Regular cardiac myocyte (primary cell): ENCODE data around the gene SMOC2. TPM values are rescaled to one million over a fixed set of nuclear protein-coding genes. Genes with fewer than 3 reads are reported as not detected.

Source experiments
- total RNA-seq: library from RNA; depleted of rRNA; stranded (reverse); fragments of >200 nt; gene quantifications from 2 replicates; pipeline ENCODE4 v1.2.3, GENCODE V29; 2014

The SMOC2 gene
- total RNA-seq: 0.28 TPM in 1 of 2 replicates, not detected in the other

GRCh38 chr6:168440520-168441433, at the start of gene SMOC2:
TSS of gene SMOC2 (plus strand) at chr6:168441184. CDS start at chr6:168441371, 187 bp downstream.

Other genes with a start within 250 kb of the SMOC2 start
- gene DACT2, start 121.4 kb upstream of the SMOC2 start, total RNA-seq: 2.7 and 10.4 TPM in 2 replicates